Naive B cell (primary cell): ENCODE measurements around the gene KRTAP5-4. TPM values are rescaled to one million over a fixed set of nuclear protein-coding genes. Genes with fewer than 3 reads are reported as not detected.
"Not testable (repeated sequence)": the region's sequence is repeated elsewhere in the genome, so short reads cannot be mapped to it uniquely, and the experiment has no call there.

Experiments
- ATAC-seq, 2 donors: fragments of 150-1000 bp; cut with Tn5 transposase; 2 replicates each; pipeline ENCODE4 v1.10.0; 2021; ENCODE audit warnings: low read depth in 2 of 2, mild to moderate bottlenecking in 2 of 2, moderate library complexity in 2 of 2
- DNase-seq: peaks from one replicate; pipeline ENCODE4 v3.0.0; 2022
- H3K27ac Mint-ChIP-seq, 6 donors: one replicate each; pipeline ENCODE4 v1.8.0; 2020 to 2022; ENCODE audit warnings: mild to moderate bottlenecking in 6 of 6, mixed read lengths in 6 of 6, moderate library complexity in 5 of 6, inconsistent platforms in 2 of 6
- H3K27me3 Mint-ChIP-seq, 3 donors: one replicate each; pipeline ENCODE4 v1.8.0; 2021 to 2022; ENCODE audit warnings: mixed read lengths in 3 of 3, mild to moderate bottlenecking in 1 of 3
- H3K36me3 Mint-ChIP-seq, 2 donors: one replicate each; pipeline ENCODE4 v1.8.0; 2020 to 2022; ENCODE audit warnings: mixed read lengths in 2 of 2, inconsistent platforms in 1 of 2, mild to moderate bottlenecking in 1 of 2
- H3K4me1 Mint-ChIP-seq, 3 donors: one replicate each; pipeline ENCODE4 v1.8.0; 2020 to 2022; ENCODE audit warnings: mixed read lengths in 3 of 3, inconsistent platforms in 1 of 3, mild to moderate bottlenecking in 1 of 3, moderate library complexity in 1 of 3
- H3K4me3 Mint-ChIP-seq, 8 donors: one replicate each; pipeline ENCODE4 v1.8.0; 2020 to 2022; ENCODE audit warnings: mild to moderate bottlenecking in 8 of 8, mixed read lengths in 8 of 8, moderate library complexity in 8 of 8, inconsistent platforms in 2 of 8
- H3K9me3 Mint-ChIP-seq, 7 donors: one replicate each; pipeline ENCODE4 v1.8.0; 2020 to 2022; ENCODE audit warnings: mixed read lengths in 7 of 7, mild to moderate bottlenecking in 5 of 7, inconsistent platforms in 2 of 7, moderate library complexity in 1 of 7
- polyA plus RNA-seq, 6 donors: library from polyadenylated mRNA; unstranded; fragments of 300-500 nt; fragmentation: Illumina TruSeq; gene quantifications; one replicate each; pipeline ENCODE4 v1.2.3, GENCODE V29; 2021; ENCODE audit warnings: low read depth in 6 of 6

Gene KRTAP5-4
- polyA plus RNA-seq, 6 donors from 2014 or later, result not detected

- Mint-ChIP-seq H3K4me3 (no peak overlapping the region), H3K27me3 (peaks cover 26 to 54% (median 39%) of the 10 kb centered on the region in 3 donors), H3K9me3 (peaks cover 0 to 3% (median 0%) of the 10 kb centered on the region in 7 donors)
Observed at GRCh38 chr11:1623716-1624115, 1.8 kb upstream of the KRTAP5-4 start.

GRCh38 chr11:1619449-1619848 is 2.5 kb downstream of the KRTAP5-4 start:
- ATAC-seq (peak in 1 of 2 donors; percentile 32), DNase-seq (no peak)
- H3K36me3 Mint-ChIP-seq, result no peaks in the 10 kb centered on the region
- peaks cover 0 to 5% (median 0%) of the 10 kb centered on the region in 7 donors for H3K9me3 Mint-ChIP-seq
- H3K4me1 Mint-ChIP-seq, result no peaks in the 10 kb centered on the region
- H3K4me3 Mint-ChIP-seq, result no peak overlapping the region
- peaks cover 33 to 58% (median 38%) of the 10 kb centered on the region in 3 donors for H3K27me3 Mint-ChIP-seq
- H3K27ac Mint-ChIP-seq, result no peak overlapping the region

More at GRCh38 chr11:1623716-1624115, 1.8 kb upstream of the KRTAP5-4 start:
- ATAC-seq, result no peak
- no peaks in the 10 kb centered on the region for H3K36me3 Mint-ChIP-seq
- peaks cover 0 to 3% (median under 1%) of the 10 kb centered on the region in 3 donors for H3K4me1 Mint-ChIP-seq
- no peak for DNase-seq
- no peak overlapping the region for H3K27ac Mint-ChIP-seq

GRCh38 chr11:1618231-1618630 is 3.7 kb downstream of the KRTAP5-4 start:
- ATAC-seq (no peak), DNase-seq (no peak)
- H3K9me3 Mint-ChIP-seq, result peaks cover 0 to 5% (median 0%) of the 10 kb centered on the region in 7 donors
- H3K4me1 Mint-ChIP-seq, result no peaks in the 10 kb centered on the region
- H3K36me3 Mint-ChIP-seq, result no peaks in the 10 kb centered on the region
- peaks cover 32 to 67% (median 43%) of the 10 kb centered on the region in 3 donors for H3K27me3 Mint-ChIP-seq
- no peak overlapping the region for H3K27ac Mint-ChIP-seq
- H3K4me3 Mint-ChIP-seq, result peak overlapping the region in 1 of 8 donors; percentile 13

GRCh38 chr11:1608363-1608762 is 13.6 kb downstream of the KRTAP5-4 start, which contains the start of gene KRTAP5-3:
TSS of gene KRTAP5-3 (minus strand) at chr11:1608463. CDS start at chr11:1608385, 78 bp downstream.
- peak within 1 kb of the TSS in 1 of 6 donors; percentile 14 for H3K27ac Mint-ChIP-seq
- H3K27me3 Mint-ChIP-seq, result peaks cover 21 to 33% (median 25%) of the 10 kb centered on the region in 3 donors
- no peaks in the 10 kb centered on the region for H3K36me3 Mint-ChIP-seq
- DNase-seq (no peak), ATAC-seq (no peak)
- peaks cover 0 to 4% (median 0%) of the 10 kb centered on the region in 3 donors for H3K4me1 Mint-ChIP-seq
- no peak within 1 kb of the TSS for H3K4me3 Mint-ChIP-seq
- H3K9me3 Mint-ChIP-seq, result peaks cover 0 to 5% (median 3%) of the 10 kb centered on the region in 7 donors

DNA sequence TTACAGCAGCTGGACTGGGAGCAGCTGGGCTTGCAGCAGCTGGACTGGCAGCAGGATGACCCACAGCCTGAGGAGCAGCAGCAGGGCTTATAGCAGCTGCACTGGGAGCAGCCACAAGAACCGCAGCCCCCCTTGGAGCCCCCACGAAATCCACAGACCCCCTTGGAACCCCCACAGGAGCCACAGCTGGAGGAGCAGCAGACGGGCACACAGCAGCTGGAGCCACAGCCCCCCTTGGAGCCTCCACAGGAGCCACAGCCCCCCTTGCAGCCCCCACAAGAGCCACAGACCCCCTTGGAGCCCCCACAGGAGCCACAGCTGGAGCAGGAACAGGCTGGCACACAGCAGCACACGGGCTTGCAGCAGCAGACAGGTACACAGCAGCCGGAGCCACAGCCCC is 14.0 kb downstream of the KRTAP5-4 start:
- not testable (repeated sequence) for H3K4me3 Mint-ChIP-seq
- peak overlapping the region in 1 of 6 donors; percentile 14 for H3K27ac Mint-ChIP-seq

GRCh38 chr11:1607156-1607845 is 14.6 kb downstream of the KRTAP5-4 start:
- not testable (repeated sequence) for H3K4me1 Mint-ChIP-seq, H3K27ac Mint-ChIP-seq, H3K9me3 Mint-ChIP-seq, DNase-seq, H3K36me3 Mint-ChIP-seq, H3K4me3 Mint-ChIP-seq, ATAC-seq
- peaks cover 23 to 32% (median 25%) of the 10 kb centered on the region in 3 donors for H3K27me3 Mint-ChIP-seq

More for the DNA sequence above, 14.0 kb downstream of the KRTAP5-4 start:
- H3K27me3 Mint-ChIP-seq, result peaks cover 23 to 32% (median 25%) of the 10 kb centered on the region in 3 donors
- ATAC-seq, H3K36me3 Mint-ChIP-seq, H3K9me3 Mint-ChIP-seq, H3K4me1 Mint-ChIP-seq, DNase-seq: not testable (repeated sequence)

DNA sequence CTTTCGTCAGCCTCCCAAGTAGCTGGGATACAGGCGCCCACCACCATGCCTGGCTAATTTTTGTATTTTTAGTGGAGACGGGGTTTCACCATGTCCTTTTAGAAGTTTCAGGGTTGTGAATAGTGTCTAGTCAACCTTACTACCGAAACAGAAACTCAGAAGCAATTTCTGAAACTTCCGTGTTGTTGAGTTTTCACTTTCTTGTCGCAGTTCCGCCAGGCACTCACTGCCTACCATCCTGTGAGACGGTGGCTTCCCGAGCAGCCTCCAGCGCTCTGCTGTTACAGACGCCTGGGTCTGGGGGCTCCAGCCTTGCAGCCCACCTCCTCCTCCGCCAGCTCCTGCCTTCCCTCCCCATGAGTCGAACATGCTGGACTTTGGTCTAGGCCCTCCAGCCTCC is 16.0 kb downstream of the KRTAP5-4 start:
- not testable (repeated sequence) for H3K4me1 Mint-ChIP-seq, H3K36me3 Mint-ChIP-seq, H3K9me3 Mint-ChIP-seq
- Mint-ChIP-seq H3K4me3 (peak overlapping the region in 1 of 8 donors; percentile 30), H3K27me3 (peaks cover 29 to 32% (median 32%) of the 10 kb centered on the region in 3 donors), H3K27ac (peak overlapping the region in 3 of 6 donors; percentile 6 to 78 (median 62))
- DNase-seq (peak; percentile 5), ATAC-seq (peak; percentile 56 to 87)

DNA sequence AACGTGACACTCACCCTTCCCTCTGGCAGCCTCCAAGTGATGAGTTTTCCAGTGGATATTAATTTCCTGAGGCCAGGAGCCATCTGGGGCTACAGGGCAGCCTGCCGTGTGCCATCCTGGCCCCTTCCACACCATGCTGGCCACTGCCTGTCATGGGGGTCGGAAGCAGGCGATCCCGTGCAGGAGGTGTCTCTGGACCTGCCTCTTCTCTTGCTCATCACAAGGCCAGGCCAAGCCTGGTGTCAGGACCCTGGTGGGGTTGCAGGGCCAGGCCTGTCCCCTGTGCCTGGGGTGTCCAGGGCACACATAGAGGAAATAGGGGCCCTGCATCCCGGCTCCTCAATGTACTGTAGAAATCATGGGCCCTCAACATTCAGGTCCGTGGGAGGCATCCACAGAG is 17.2 kb downstream of the KRTAP5-4 start:
- H3K4me3 Mint-ChIP-seq, result no peak overlapping the region
- H3K27ac Mint-ChIP-seq, result no peak overlapping the region
- DNase-seq (no peak), ATAC-seq (no peak)
- no peaks in the 10 kb centered on the region for H3K9me3 Mint-ChIP-seq
- H3K36me3 Mint-ChIP-seq, result no peaks in the 10 kb centered on the region
- H3K27me3 Mint-ChIP-seq, result peaks cover 28 to 36% (median 31%) of the 10 kb centered on the region in 3 donors
- H3K4me1 Mint-ChIP-seq, result peaks cover 0 to 4% (median 0%) of the 10 kb centered on the region in 3 donors

- Mint-ChIP-seq H3K9me3 (no peaks in the 10 kb centered on the region), H3K36me3 (no peaks in the 10 kb centered on the region), H3K4me1 (peaks cover 0 to 4% (median 0%) of the 10 kb centered on the region in 3 donors), H3K27me3 (peaks cover 26 to 39% (median 31%) of the 10 kb centered on the region in 3 donors), H3K4me3 (no peak overlapping the region), H3K27ac (no peak overlapping the region)
- no peak for ATAC-seq
- no peak for DNase-seq
Observed at GRCh38 chr11:1604181-1604580, 17.8 kb downstream of the KRTAP5-4 start.

- Mint-ChIP-seq H3K4me1 (peaks cover 0 to 4% (median 0%) of the 10 kb centered on the region in 3 donors), H3K27me3 (peaks cover 27 to 40% (median 31%) of the 10 kb centered on the region in 3 donors), H3K9me3 (no peaks in the 10 kb centered on the region), H3K27ac (no peak overlapping the region), H3K36me3 (no peaks in the 10 kb centered on the region), H3K4me3 (peak overlapping the region in 1 of 8 donors; percentile 2)
- ATAC-seq, result no peak
- no peak for DNase-seq
Observed at GRCh38 chr11:1603629-1604028, 18.3 kb downstream of the KRTAP5-4 start.

GRCh38 chr11:1601663-1602062 is 20.3 kb downstream of the KRTAP5-4 start:
- not testable (repeated sequence) for H3K4me1 Mint-ChIP-seq, H3K4me3 Mint-ChIP-seq, DNase-seq, H3K36me3 Mint-ChIP-seq, H3K9me3 Mint-ChIP-seq, H3K27ac Mint-ChIP-seq
- peaks cover 34 to 42% (median 37%) of the 10 kb centered on the region in 3 donors for H3K27me3 Mint-ChIP-seq
- ATAC-seq, result peak in 1 of 2 donors; percentile 66

- H3K4me1 Mint-ChIP-seq, result peaks cover 0 to 2% (median 0%) of the 10 kb centered on the region in 3 donors
- H3K27ac Mint-ChIP-seq, result no peak overlapping the region
- peaks cover 0 to 2% (median 0%) of the 10 kb centered on the region in 7 donors for H3K9me3 Mint-ChIP-seq
- ATAC-seq (no peak), DNase-seq (no peak)
- H3K36me3 Mint-ChIP-seq, result no peaks in the 10 kb centered on the region
- peaks cover 37 to 49% (median 41%) of the 10 kb centered on the region in 3 donors for H3K27me3 Mint-ChIP-seq
- no peak overlapping the region for H3K4me3 Mint-ChIP-seq
Observed at GRCh38 chr11:1600626-1601025, 21.3 kb downstream of the KRTAP5-4 start.

- H3K4me3 Mint-ChIP-seq, result no peak overlapping the region
- peaks cover 0 to 2% (median 0%) of the 10 kb centered on the region in 7 donors for H3K9me3 Mint-ChIP-seq
- peaks cover 51 to 54% (median 51%) of the 10 kb centered on the region in 3 donors for H3K27me3 Mint-ChIP-seq
- peaks cover 0 to 6% (median 3%) of the 10 kb centered on the region in 3 donors for H3K4me1 Mint-ChIP-seq
- ATAC-seq (no peak), DNase-seq (no peak)
- no peaks in the 10 kb centered on the region for H3K36me3 Mint-ChIP-seq
- H3K27ac Mint-ChIP-seq, result peak overlapping the region in 1 of 6 donors; percentile 67
Observed at GRCh38 chr11:1598816-1599215, 23.1 kb downstream of the KRTAP5-4 start.

DNA sequence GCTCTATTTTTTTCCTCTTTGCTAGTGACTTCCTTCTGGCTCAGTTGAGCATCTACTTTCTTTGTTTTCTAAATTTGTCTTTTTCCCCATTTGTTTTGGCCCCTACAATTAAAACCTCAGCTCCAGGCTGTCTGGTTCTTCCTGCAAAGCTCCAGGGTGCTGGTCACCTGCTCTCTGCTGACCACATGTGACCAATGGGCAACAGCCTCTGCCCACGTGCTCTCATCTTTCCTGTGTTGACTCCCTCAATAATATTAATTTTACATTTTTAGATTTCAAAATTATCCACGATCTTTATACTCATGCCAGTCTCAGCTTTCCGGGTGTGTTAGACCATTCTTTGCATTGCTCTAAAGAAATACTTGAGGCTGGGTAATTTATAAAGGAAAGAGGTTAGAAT is 23.5 kb downstream of the KRTAP5-4 start:
- peaks cover 51 to 55% (median 51%) of the 10 kb centered on the region in 3 donors for H3K27me3 Mint-ChIP-seq
- H3K4me3 Mint-ChIP-seq, H3K4me1 Mint-ChIP-seq, H3K27ac Mint-ChIP-seq, H3K36me3 Mint-ChIP-seq, DNase-seq, ATAC-seq, H3K9me3 Mint-ChIP-seq: not testable (repeated sequence)
